Endothelial cell (in vitro differentiated cells): Measurements from ENCODE around the gene MVB12B. TPM values are rescaled to one million over a fixed set of nuclear protein-coding genes. Genes with fewer than 3 reads are reported as not detected.

ENCODE experiments used
- DNase-seq: peaks from one replicate; pipeline ENCODE4 v3.0.0; 2021; ENCODE audit warnings: low spot score
- H3K27ac Mint-ChIP-seq: one replicate; pipeline ENCODE4 v1.8.0; 2021; ENCODE audit warnings: mixed read lengths, inconsistent platforms; ENCODE audit not compliant: unreplicated experiment
- H3K27me3 Mint-ChIP-seq: one replicate; pipeline ENCODE4 v1.8.0; 2021; ENCODE audit warnings: mild to moderate bottlenecking, moderate library complexity, mixed read lengths, inconsistent platforms; ENCODE audit not compliant: unreplicated experiment
- H3K36me3 Mint-ChIP-seq: one replicate; pipeline ENCODE4 v1.8.0; 2021; ENCODE audit warnings: mild to moderate bottlenecking, low read depth, mixed read lengths, inconsistent platforms; ENCODE audit not compliant: unreplicated experiment
- H3K4me1 Mint-ChIP-seq: one replicate; pipeline ENCODE4 v1.8.0; 2021; ENCODE audit warnings: mild to moderate bottlenecking, mixed read lengths, inconsistent platforms; ENCODE audit not compliant: unreplicated experiment
- H3K4me3 Mint-ChIP-seq: one replicate; pipeline ENCODE4 v1.8.0; 2021; ENCODE audit warnings: mild to moderate bottlenecking, mixed read lengths, inconsistent platforms; ENCODE audit not compliant: unreplicated experiment
- H3K9me3 Mint-ChIP-seq: one replicate; pipeline ENCODE4 v1.8.0; 2021; ENCODE audit warnings: mixed read lengths, inconsistent platforms; ENCODE audit not compliant: unreplicated experiment
- total RNA-seq: library from RNA; stranded (reverse); fragmentation: NEBNext Ultra II Directional; extraction: Animal tissue kit (Norgen Biotek cat#: 25700); gene quantifications from one replicate; pipeline ENCODE4 v1.2.1, GENCODE V29; 2021; ENCODE audit not compliant: unreplicated experiment
- TF ChIP-seq, protein P1 (sequence below): fragments of 200-600 bp; sonication (generic); IDR thresholded peaks from one replicate; pipeline ENCODE4 v1.5.0; 2021; ENCODE audit warnings: antibody characterized with exemption; ENCODE audit not compliant: unreplicated experiment

MVB12B gene
- total RNA-seq, 1 donor from 2014 or later: 18.8 TPM

DNA sequence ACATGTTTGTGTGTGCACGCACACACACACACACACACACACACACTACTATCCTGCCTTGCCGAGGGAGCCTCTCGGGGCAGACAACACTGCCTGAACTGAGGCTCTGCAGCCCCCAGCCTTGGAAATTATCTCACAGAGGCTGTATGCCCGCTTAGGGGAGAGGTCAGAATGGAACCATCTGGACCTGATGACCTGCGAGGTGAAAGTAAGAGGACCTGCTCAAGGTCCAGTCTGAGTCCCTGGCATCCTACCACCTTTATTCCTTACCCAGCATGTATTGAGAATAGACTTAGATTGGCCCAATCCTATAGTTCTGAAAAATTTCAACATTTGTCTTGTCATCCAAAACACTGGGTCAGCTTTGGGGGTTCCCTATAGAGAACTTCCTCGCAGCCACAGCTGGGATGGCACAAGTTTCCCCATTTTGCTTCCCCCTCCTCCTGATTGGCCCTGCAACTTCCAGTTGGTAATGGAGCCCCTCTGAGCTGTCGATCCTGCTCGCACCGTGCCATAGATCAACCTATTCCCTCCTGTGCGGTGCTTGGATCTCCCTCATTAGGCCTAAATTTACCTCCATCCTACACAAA, 10.2 kb downstream of the MVB12B start:
- TF ChIP-seq, protein P1, sequence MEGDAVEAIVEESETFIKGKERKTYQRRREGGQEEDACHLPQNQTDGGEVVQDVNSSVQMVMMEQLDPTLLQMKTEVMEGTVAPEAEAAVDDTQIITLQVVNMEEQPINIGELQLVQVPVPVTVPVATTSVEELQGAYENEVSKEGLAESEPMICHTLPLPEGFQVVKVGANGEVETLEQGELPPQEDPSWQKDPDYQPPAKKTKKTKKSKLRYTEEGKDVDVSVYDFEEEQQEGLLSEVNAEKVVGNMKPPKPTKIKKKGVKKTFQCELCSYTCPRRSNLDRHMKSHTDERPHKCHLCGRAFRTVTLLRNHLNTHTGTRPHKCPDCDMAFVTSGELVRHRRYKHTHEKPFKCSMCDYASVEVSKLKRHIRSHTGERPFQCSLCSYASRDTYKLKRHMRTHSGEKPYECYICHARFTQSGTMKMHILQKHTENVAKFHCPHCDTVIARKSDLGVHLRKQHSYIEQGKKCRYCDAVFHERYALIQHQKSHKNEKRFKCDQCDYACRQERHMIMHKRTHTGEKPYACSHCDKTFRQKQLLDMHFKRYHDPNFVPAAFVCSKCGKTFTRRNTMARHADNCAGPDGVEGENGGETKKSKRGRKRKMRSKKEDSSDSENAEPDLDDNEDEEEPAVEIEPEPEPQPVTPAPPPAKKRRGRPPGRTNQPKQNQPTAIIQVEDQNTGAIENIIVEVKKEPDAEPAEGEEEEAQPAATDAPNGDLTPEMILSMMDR: no peak
- Mint-ChIP-seq H3K9me3 (no peaks in the 10 kb centered on the region), H3K27me3 (peaks cover 6% of the 10 kb centered on the region), H3K4me3 (no peak overlapping the region), H3K36me3 (peaks cover 2% of the 10 kb centered on the region), H3K27ac (no peak overlapping the region), H3K4me1 (peaks cover 28% of the 10 kb centered on the region)
- no peak for DNase-seq

DNA sequence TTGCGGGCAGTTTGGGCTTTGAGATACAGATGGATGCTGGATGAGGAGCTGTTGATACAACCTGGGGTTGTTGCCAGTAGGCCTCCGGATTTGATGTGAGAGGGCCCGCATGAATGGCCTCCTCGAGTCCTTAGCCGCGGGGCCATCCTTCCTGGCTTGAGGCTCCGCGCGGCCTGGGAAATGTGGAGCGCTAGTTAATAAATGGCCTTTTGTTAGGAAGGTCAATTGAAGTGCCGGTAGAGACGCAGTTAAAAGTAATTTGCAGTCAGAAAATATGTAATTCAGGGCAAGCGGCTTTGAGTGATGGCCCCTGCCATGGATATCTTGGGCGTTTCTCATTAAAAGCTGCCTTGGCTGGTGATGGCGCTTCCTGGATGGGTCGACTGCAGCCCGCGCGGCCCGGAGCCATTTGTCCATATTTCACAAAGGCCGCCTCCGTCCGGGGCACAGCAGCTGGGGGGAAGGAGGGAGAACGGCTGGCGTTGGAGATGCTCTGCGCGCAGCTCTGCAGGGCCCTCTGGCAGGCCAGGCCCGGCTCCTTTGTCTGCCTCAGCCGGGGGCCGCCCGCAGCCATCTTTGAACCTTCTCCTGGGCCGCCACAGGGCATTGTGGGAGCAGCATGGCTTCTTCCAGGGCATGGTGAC, 11.2 kb downstream of the MVB12B start:
- Mint-ChIP-seq H3K9me3 (no peaks in the 10 kb centered on the region), H3K36me3 (peaks cover 10% of the 10 kb centered on the region), H3K27ac (no peak overlapping the region), H3K4me3 (no peak overlapping the region), H3K4me1 (peaks cover 20% of the 10 kb centered on the region), H3K27me3 (peaks cover 4% of the 10 kb centered on the region)
- no peak for DNase-seq
- TF ChIP-seq, protein P1: no peak

DNA sequence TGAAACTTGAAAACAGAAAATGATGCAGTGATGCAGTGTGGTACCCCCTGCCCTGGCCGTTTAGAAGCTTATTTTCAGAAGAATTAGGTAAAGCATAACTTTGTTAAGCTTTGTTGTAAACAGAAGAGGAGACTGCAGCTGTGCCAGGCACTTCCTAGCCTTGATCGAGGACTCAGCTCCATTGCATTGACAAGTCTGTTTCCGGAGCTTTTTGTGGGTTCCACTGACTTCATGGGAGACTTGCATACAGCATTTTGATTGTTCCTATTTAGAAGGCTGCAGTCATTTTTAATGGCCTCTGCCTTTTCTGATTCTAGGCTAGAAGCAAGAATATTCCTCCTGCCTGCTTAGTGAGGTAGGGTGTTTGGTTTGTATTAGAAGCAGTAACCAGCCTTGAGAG, 12.3 kb downstream of the MVB12B start:
- Mint-ChIP-seq H3K36me3 (peaks cover 10% of the 10 kb centered on the region), H3K27me3 (peaks cover 5% of the 10 kb centered on the region), H3K4me1 (peaks cover 18% of the 10 kb centered on the region), H3K9me3 (no peaks in the 10 kb centered on the region), H3K4me3 (no peak overlapping the region), H3K27ac (peak overlapping the region; percentile 61)
- TF ChIP-seq, protein P1: no peak
- no peak for DNase-seq

DNA sequence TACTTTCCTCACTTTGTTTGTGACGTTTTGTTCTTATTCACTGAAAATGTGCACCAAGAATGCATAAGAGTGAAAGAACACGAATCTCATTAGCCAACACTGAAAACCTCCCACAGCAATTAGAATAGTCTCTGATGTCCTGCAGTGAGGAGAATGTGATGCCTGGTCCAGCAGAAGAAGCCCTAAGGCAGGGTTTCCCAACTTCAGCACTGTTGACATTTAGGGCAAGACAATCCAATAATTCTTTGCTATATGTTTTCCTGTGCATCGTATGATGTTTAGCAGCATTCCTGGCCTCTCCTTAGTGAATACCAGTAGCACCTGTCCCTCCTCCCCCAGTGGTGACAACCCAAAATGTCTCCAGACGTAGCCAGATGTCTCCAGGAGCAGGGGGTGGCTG, 14.8 kb downstream of the MVB12B start:
- TF ChIP-seq, protein P1: no peak
- H3K27ac Mint-ChIP-seq: no peak overlapping the region
- no peaks in the 10 kb centered on the region for H3K9me3 Mint-ChIP-seq
- no peak overlapping the region for H3K4me3 Mint-ChIP-seq
- H3K27me3 Mint-ChIP-seq: peaks cover 6% of the 10 kb centered on the region
- peaks cover 4% of the 10 kb centered on the region for H3K4me1 Mint-ChIP-seq
- peaks cover 14% of the 10 kb centered on the region for H3K36me3 Mint-ChIP-seq
- DNase-seq: no peak

DNA sequence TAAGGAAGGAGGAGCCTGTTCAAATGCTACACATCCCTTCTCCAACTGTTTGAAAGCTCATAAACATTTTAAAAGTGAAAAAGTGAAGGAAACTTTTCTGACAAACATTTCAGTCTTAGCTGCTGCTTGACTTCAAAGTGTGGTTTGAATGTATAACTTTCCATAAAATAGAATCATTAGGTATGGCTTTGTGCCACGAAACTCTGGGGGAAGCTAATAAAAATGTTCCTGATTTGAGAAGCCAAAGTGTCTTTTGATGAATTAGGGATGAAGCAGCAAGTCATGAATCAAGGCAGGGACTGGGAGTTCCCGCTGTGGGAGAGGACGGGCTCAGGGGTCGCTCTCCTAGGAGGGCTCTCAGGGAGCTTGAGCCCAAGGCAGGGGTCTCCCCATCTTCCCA, 15.3 kb downstream of the MVB12B start:
- TF ChIP-seq, protein P1: no peak
- H3K36me3 Mint-ChIP-seq: peaks cover 14% of the 10 kb centered on the region
- H3K27me3 Mint-ChIP-seq: peaks cover 8% of the 10 kb centered on the region
- H3K9me3 Mint-ChIP-seq: no peaks in the 10 kb centered on the region
- H3K4me3 Mint-ChIP-seq: no peak overlapping the region
- no peak overlapping the region for H3K27ac Mint-ChIP-seq
- DNase-seq: no peak
- peaks cover 9% of the 10 kb centered on the region for H3K4me1 Mint-ChIP-seq
